Activated CD8-positive, alpha-beta T cell treated with anti-CD3 and anti-CD28 coated beads, Interleukin-2, amount 10 ng/mL, durations not matched to agents 7 days and 5 days (primary cell): ENCODE measurements around the gene VWA2. TPM values are rescaled to one million over a fixed set of nuclear protein-coding genes. Genes with fewer than 3 reads are reported as not detected.

ENCODE experiments used
- ATAC-seq: fragments of 150-1000 bp; cut with Tn5 transposase; one replicate; pipeline ENCODE4 v1.10.0; 2021; ENCODE audit warnings: moderate library complexity
- CTCF ChIA-PET: fragments of 350-600 bp; sonication (Branson Sonifier 250); formaldehyde crosslinking; loops from one replicate; lab custom pipeline; 2021; ENCODE audit warnings: antibody characterized with exemption; lab: Charles Lee
- POLR2A ChIA-PET: fragments of 350-600 bp; sonication (Branson Sonifier 250); formaldehyde crosslinking; loops from one replicate; lab custom pipeline; 2021; ENCODE audit warnings: antibody characterized with exemption; lab: Charles Lee
- DNase-seq: peaks from one replicate; pipeline ENCODE4 v3.0.0-alpha.2; 2020
- H3K27ac Mint-ChIP-seq: one replicate; pipeline ENCODE4 v1.8.0; 2021; ENCODE audit warnings: mild to moderate bottlenecking, mixed read lengths
- H3K27me3 Mint-ChIP-seq: one replicate; pipeline ENCODE4 v1.8.0; 2021; ENCODE audit warnings: low read depth, mixed read lengths
- H3K36me3 Mint-ChIP-seq: one replicate; pipeline ENCODE4 v1.8.0; 2021; ENCODE audit warnings: low read depth, mixed read lengths
- H3K4me1 Mint-ChIP-seq: one replicate; pipeline ENCODE4 v1.8.0; 2021; ENCODE audit warnings: low read depth, mixed read lengths
- H3K4me3 Mint-ChIP-seq: one replicate; pipeline ENCODE4 v1.8.0; 2021; ENCODE audit warnings: mild to moderate bottlenecking, mixed read lengths
- H3K9me3 Mint-ChIP-seq: one replicate; pipeline ENCODE4 v1.8.0; 2022; ENCODE audit warnings: mixed read lengths; ENCODE audit not compliant: insufficient read depth
- total RNA-seq, 2 experiments: library from RNA; stranded (reverse); gene quantifications; one replicate each; pipeline ENCODE4 v1.2.3, GENCODE V29; 2021

VWA2 gene
- total RNA-seq, 2 experiments from 2014 or later, result not detected

- DNase-seq (no peak), ATAC-seq (no peak)
- ChIA-PET CTCF (no interaction called here), POLR2A (no interaction called here)
- H3K4me3 Mint-ChIP-seq, result no peak overlapping the region
- no peaks in the 10 kb centered on the region for H3K36me3 Mint-ChIP-seq
- H3K27me3 Mint-ChIP-seq, result peaks cover 3% of the 10 kb centered on the region
- H3K9me3 Mint-ChIP-seq, result no peaks in the 10 kb centered on the region
- H3K4me1 Mint-ChIP-seq, result no peaks in the 10 kb centered on the region
- H3K27ac Mint-ChIP-seq, result no peak overlapping the region
These were observed 39.8 kb downstream of the VWA2 start for GRCh38 chr10:114278884-114279191.

- no peak overlapping the region for H3K27ac Mint-ChIP-seq
- ChIA-PET POLR2A (no interaction called here), CTCF (no interaction called here)
- peaks cover 3% of the 10 kb centered on the region for H3K27me3 Mint-ChIP-seq
- DNase-seq (no peak), ATAC-seq (no peak)
- no peaks in the 10 kb centered on the region for H3K36me3 Mint-ChIP-seq
- H3K9me3 Mint-ChIP-seq, result no peaks in the 10 kb centered on the region
- no peak overlapping the region for H3K4me3 Mint-ChIP-seq
- no peaks in the 10 kb centered on the region for H3K4me1 Mint-ChIP-seq
These were observed 40.2 kb downstream of the VWA2 start for GRCh38 chr10:114279289-114279688.

GRCh38 chr10:114279901-114280644 lies 41.0 kb downstream of the VWA2 start:
- no peak overlapping the region for H3K27ac Mint-ChIP-seq
- CTCF ChIA-PET, result interaction anchor here (0.7 kb wide), 1 partner anchor 10 kb away, joined by 3 read pairs; no protein-coding TSS in a partner anchor
- no peak for ATAC-seq

GRCh38 chr10:114281006-114281405 lies 42.0 kb downstream of the VWA2 start:
- H3K4me3 Mint-ChIP-seq, result no peak overlapping the region
- H3K27ac Mint-ChIP-seq, result no peak overlapping the region
- H3K36me3 Mint-ChIP-seq, result no peaks in the 10 kb centered on the region
- ChIA-PET CTCF (interaction anchor here (0.7 kb wide), 1 partner anchor 11 kb away, joined by 3 read pairs; no protein-coding TSS in a partner anchor), POLR2A (no interaction called here)
- ATAC-seq, result no peak
- H3K27me3 Mint-ChIP-seq, result peaks cover 3% of the 10 kb centered on the region
- no peak for DNase-seq
- no peaks in the 10 kb centered on the region for H3K9me3 Mint-ChIP-seq
- no peaks in the 10 kb centered on the region for H3K4me1 Mint-ChIP-seq

More at GRCh38 chr10:114279901-114280644, 41.0 kb downstream of the VWA2 start:
- Mint-ChIP-seq H3K4me3 (no peak overlapping the region), H3K9me3 (no peaks in the 10 kb centered on the region), H3K4me1 (no peaks in the 10 kb centered on the region), H3K36me3 (no peaks in the 10 kb centered on the region), H3K27me3 (peaks cover 3% of the 10 kb centered on the region)
- no peak for DNase-seq
- POLR2A ChIA-PET, result no interaction called here

GRCh38 chr10:114281461-114281860 lies 42.4 kb downstream of the VWA2 start:
- POLR2A ChIA-PET, result no interaction called here
- ATAC-seq (no peak), DNase-seq (no peak)
- H3K27ac Mint-ChIP-seq, result no peak overlapping the region
- no peaks in the 10 kb centered on the region for H3K4me1 Mint-ChIP-seq
- H3K27me3 Mint-ChIP-seq, result peaks cover 3% of the 10 kb centered on the region
- CTCF ChIA-PET, result no interaction called here
- no peaks in the 10 kb centered on the region for H3K36me3 Mint-ChIP-seq
- no peaks in the 10 kb centered on the region for H3K9me3 Mint-ChIP-seq
- no peak overlapping the region for H3K4me3 Mint-ChIP-seq

GRCh38 chr10:114282526-114282925 lies 43.5 kb downstream of the VWA2 start:
- no peaks in the 10 kb centered on the region for H3K36me3 Mint-ChIP-seq
- no peak for DNase-seq
- H3K4me1 Mint-ChIP-seq, result no peaks in the 10 kb centered on the region
- ChIA-PET POLR2A (no interaction called here), CTCF (no interaction called here)
- H3K4me3 Mint-ChIP-seq, result no peak overlapping the region
- ATAC-seq, result no peak
- no peak overlapping the region for H3K27ac Mint-ChIP-seq
- no peaks in the 10 kb centered on the region for H3K9me3 Mint-ChIP-seq
- H3K27me3 Mint-ChIP-seq, result peaks cover 3% of the 10 kb centered on the region

- ChIA-PET POLR2A (no interaction called here), CTCF (interaction anchor here (1.5 kb wide), 1 partner anchor 21 kb away, joined by 6 read pairs; no protein-coding TSS in a partner anchor)
- peaks cover 2% of the 10 kb centered on the region for H3K27me3 Mint-ChIP-seq
- H3K4me3 Mint-ChIP-seq, result no peak overlapping the region
- H3K27ac Mint-ChIP-seq, result no peak overlapping the region
- DNase-seq (no peak), ATAC-seq (no peak)
- H3K36me3 Mint-ChIP-seq, result no peaks in the 10 kb centered on the region
- no peaks in the 10 kb centered on the region for H3K9me3 Mint-ChIP-seq
- peaks cover 1% of the 10 kb centered on the region for H3K4me1 Mint-ChIP-seq
These were observed 44.0 kb downstream of the VWA2 start for GRCh38 chr10:114283091-114283490.

- Mint-ChIP-seq H3K27ac (no peak overlapping the region), H3K27me3 (peaks cover 2% of the 10 kb centered on the region), H3K4me3 (no peak overlapping the region), H3K36me3 (no peaks in the 10 kb centered on the region), H3K9me3 (no peaks in the 10 kb centered on the region), H3K4me1 (peaks cover 7% of the 10 kb centered on the region)
- DNase-seq (no peak), ATAC-seq (no peak)
- POLR2A ChIA-PET, result no interaction called here
- CTCF ChIA-PET, result interaction anchor here (1.5 kb wide), 1 partner anchor 20 kb away, joined by 6 read pairs; no protein-coding TSS in a partner anchor
These were observed 44.6 kb downstream of the VWA2 start for GRCh38 chr10:114283535-114284234.

GRCh38 chr10:114284346-114285071 lies 45.5 kb downstream of the VWA2 start:
- no peak for ATAC-seq
- Mint-ChIP-seq H3K4me1 (peaks cover 11% of the 10 kb centered on the region), H3K27me3 (peaks cover 2% of the 10 kb centered on the region), H3K27ac (no peak overlapping the region), H3K4me3 (no peak overlapping the region), H3K36me3 (no peaks in the 10 kb centered on the region), H3K9me3 (no peaks in the 10 kb centered on the region)
- DNase-seq, result no peak
- CTCF ChIA-PET, result interaction anchor here (1.5 kb wide), 1 partner anchor 20 kb away, joined by 6 read pairs; no protein-coding TSS in a partner anchor
- POLR2A ChIA-PET, result no interaction called here

GRCh38 chr10:114285961-114286441 lies 46.9 kb downstream of the VWA2 start:
- peaks cover 2% of the 10 kb centered on the region for H3K27me3 Mint-ChIP-seq
- H3K36me3 Mint-ChIP-seq, result no peaks in the 10 kb centered on the region
- H3K9me3 Mint-ChIP-seq, result no peaks in the 10 kb centered on the region
- ChIA-PET POLR2A (no interaction called here), CTCF (interaction anchor here (1.5 to 2.2 kb wide), 2 partner anchors 17 to 173 kb away, joined by 3 to 6 read pairs; no protein-coding TSS in a partner anchor)
- DNase-seq (no peak), ATAC-seq (no peak)
- no peak overlapping the region for H3K27ac Mint-ChIP-seq
- peaks cover 12% of the 10 kb centered on the region for H3K4me1 Mint-ChIP-seq
- H3K4me3 Mint-ChIP-seq, result no peak overlapping the region

GRCh38 chr10:114286921-114287320 lies 47.9 kb downstream of the VWA2 start:
- no peak overlapping the region for H3K27ac Mint-ChIP-seq
- ATAC-seq (no peak), DNase-seq (no peak)
- no peak overlapping the region for H3K4me3 Mint-ChIP-seq
- ChIA-PET POLR2A (no interaction called here), CTCF (interaction anchor here (1.5 to 2.2 kb wide), 2 partner anchors 17 to 172 kb away, joined by 3 to 6 read pairs; no protein-coding TSS in a partner anchor)
- H3K9me3 Mint-ChIP-seq, result no peaks in the 10 kb centered on the region
- peaks cover 12% of the 10 kb centered on the region for H3K4me1 Mint-ChIP-seq
- peaks cover 2% of the 10 kb centered on the region for H3K27me3 Mint-ChIP-seq
- no peaks in the 10 kb centered on the region for H3K36me3 Mint-ChIP-seq
